ENCODE data around the gene TNPO3.

GRCh38 chr7:128906001-128906765 lies 148.7 kb downstream of the TNPO3 start:
- TF ChIP-seq, protein P1, sequence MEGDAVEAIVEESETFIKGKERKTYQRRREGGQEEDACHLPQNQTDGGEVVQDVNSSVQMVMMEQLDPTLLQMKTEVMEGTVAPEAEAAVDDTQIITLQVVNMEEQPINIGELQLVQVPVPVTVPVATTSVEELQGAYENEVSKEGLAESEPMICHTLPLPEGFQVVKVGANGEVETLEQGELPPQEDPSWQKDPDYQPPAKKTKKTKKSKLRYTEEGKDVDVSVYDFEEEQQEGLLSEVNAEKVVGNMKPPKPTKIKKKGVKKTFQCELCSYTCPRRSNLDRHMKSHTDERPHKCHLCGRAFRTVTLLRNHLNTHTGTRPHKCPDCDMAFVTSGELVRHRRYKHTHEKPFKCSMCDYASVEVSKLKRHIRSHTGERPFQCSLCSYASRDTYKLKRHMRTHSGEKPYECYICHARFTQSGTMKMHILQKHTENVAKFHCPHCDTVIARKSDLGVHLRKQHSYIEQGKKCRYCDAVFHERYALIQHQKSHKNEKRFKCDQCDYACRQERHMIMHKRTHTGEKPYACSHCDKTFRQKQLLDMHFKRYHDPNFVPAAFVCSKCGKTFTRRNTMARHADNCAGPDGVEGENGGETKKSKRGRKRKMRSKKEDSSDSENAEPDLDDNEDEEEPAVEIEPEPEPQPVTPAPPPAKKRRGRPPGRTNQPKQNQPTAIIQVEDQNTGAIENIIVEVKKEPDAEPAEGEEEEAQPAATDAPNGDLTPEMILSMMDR (conservative IDR thresholded peaks at IDR 0.05 in 1 of 2, IDR thresholded peaks at IDR 0.05 in 1 of 2; ENCODE audit: extremely low read depth in 1 of 2, insufficient read depth in 1 of 2, low read depth in 1 of 2, low read length in 2 of 2) = no peak
- TF ChIP-seq EZH2 (IDR thresholded peaks at IDR 0.05; ENCODE audit: borderline replicate concordance, low read length) = no peak
